ENCODE results near the gene RBM46. TPM values are rescaled to one million over a fixed set of nuclear protein-coding genes. Genes with fewer than 3 reads are reported as not detected.
"Not testable (repeated sequence)": the region's sequence is repeated elsewhere in the genome, so short reads cannot be mapped to it uniquely, and the experiment has no call there.

Gene RBM46
- total RNA-seq, 1 donor from 2014 or later = 0.07 TPM

- H3K4me3 Mint-ChIP-seq = no peak overlapping the region
- Histone ChIP-seq H3K4me3 (no peak overlapping the region), H3K4me2 (no peak overlapping the region), H3K9ac (no peak overlapping the region), H4K20me1 (ENCODE audit: low read depth) (peaks cover 4% of the 10 kb centered on the region), H3K27me3 (no peaks in the 10 kb centered on the region), H3K36me3 (no peaks in the 10 kb centered on the region), H3K9me3 (ENCODE audit: low read depth) (peaks cover 5% of the 10 kb centered on the region), H3K27ac (no peak overlapping the region), H3K79me2 (ENCODE audit: low read depth) (no peaks in the 10 kb centered on the region), H3K4me1 (peaks cover 19% of the 10 kb centered on the region), H3F3A (ENCODE audit: low read depth) (peaks cover 17% of the 10 kb centered on the region), H2AFZ (replicated peaks) (no peak overlapping the region)
- TF ChIP-seq EZH2 (IDR thresholded peaks at IDR 0.05) = no peak
- TF ChIP-seq CTCF (IDR thresholded peaks at IDR 0.05) = no peak
- no peak for TF ChIP-seq EZH2phosphoT487 (IDR thresholded peaks at IDR 0.05)
- H3K36me3 Mint-ChIP-seq = no peaks in the 10 kb centered on the region
- H3K27me3 Mint-ChIP-seq (ENCODE audit: insufficient read depth, low read depth) = no peaks in the 10 kb centered on the region
- H3K4me1 Mint-ChIP-seq = peaks cover 14% of the 10 kb centered on the region
- H3K9me3 Mint-ChIP-seq = peaks cover 20% of the 10 kb centered on the region
- no peak for DNase-seq (ENCODE audit: low spot score)
- H3K27ac Mint-ChIP-seq = no peak overlapping the region
These were observed 91.1 kb downstream of the RBM46 start for GRCh38 chr4:154872198-154872597.

- H3K27me3 Mint-ChIP-seq (ENCODE audit: insufficient read depth, low read depth); H3K27me3 ChIP-seq; H3K4me1 ChIP-seq; H3F3A ChIP-seq (ENCODE audit: low read depth); H3K79me2 ChIP-seq (ENCODE audit: low read depth); H3K4me1 Mint-ChIP-seq; H3K27ac Mint-ChIP-seq; H3K36me3 Mint-ChIP-seq; H3K4me3 ChIP-seq; H3K9ac ChIP-seq; H4K20me1 ChIP-seq (ENCODE audit: low read depth); H3K4me2 ChIP-seq; H3K27ac ChIP-seq; H3K36me3 ChIP-seq; H3K4me3 Mint-ChIP-seq; H2AFZ ChIP-seq (replicated peaks); H3K9me3 ChIP-seq (ENCODE audit: low read depth): not testable (repeated sequence)
- H3K9me3 Mint-ChIP-seq = peaks cover 20% of the 10 kb centered on the region
- peak; percentile 5 for DNase-seq (ENCODE audit: low spot score)
These were observed 93.0 kb downstream of the RBM46 start for GRCh38 chr4:154874049-154874448.

GRCh38 chr4:154877110-154877760 lies 96.2 kb downstream of the RBM46 start:
- DNase-seq (ENCODE audit: low spot score) = no peak

More at GRCh38 chr4:154877110-154877760, 96.2 kb downstream of the RBM46 start:
- Histone ChIP-seq H3K79me2 (ENCODE audit: low read depth) (no peaks in the 10 kb centered on the region), H3K9ac (no peak overlapping the region), H3K4me3 (no peak overlapping the region), H3K4me1 (no peaks in the 10 kb centered on the region), H4K20me1 (ENCODE audit: low read depth) (no peaks in the 10 kb centered on the region), H3K9me3 (ENCODE audit: low read depth) (peaks cover 8% of the 10 kb centered on the region), H2AFZ (replicated peaks) (no peak overlapping the region), H3K27ac (no peak overlapping the region), H3K4me2 (no peak overlapping the region), H3K36me3 (no peaks in the 10 kb centered on the region), H3K27me3 (no peaks in the 10 kb centered on the region), H3F3A (ENCODE audit: low read depth) (no peaks in the 10 kb centered on the region)
- Mint-ChIP-seq H3K4me3 (no peak overlapping the region), H3K9me3 (peaks cover 18% of the 10 kb centered on the region), H3K4me1 (no peaks in the 10 kb centered on the region), H3K27ac (no peak overlapping the region), H3K36me3 (no peaks in the 10 kb centered on the region), H3K27me3 (ENCODE audit: insufficient read depth, low read depth) (no peaks in the 10 kb centered on the region)
- no peak for TF ChIP-seq EZH2 (IDR thresholded peaks at IDR 0.05)
- no peak for TF ChIP-seq CTCF (IDR thresholded peaks at IDR 0.05)
- no peak for TF ChIP-seq EZH2phosphoT487 (IDR thresholded peaks at IDR 0.05)

Small RNA genes within 50 kb of the gene (small RNA-seq; reads per million reads assigned to genes)
- gene RNU2-44P (not detected), gene RNU2-66P (not detected)

Other genes with a start within 250 kb of the RBM46 start
- gene PLRG1, start 230.9 kb upstream of the RBM46 start, total RNA-seq (ENCODE audit: low replicate concordance) = 66.6 and 92.7 TPM in 2 replicates
- gene FGB, start 218.3 kb upstream of the RBM46 start, total RNA-seq (ENCODE audit: low replicate concordance) = 0.56 TPM in 1 of 2 replicates, not detected in the other
- gene FGA, start 190.5 kb upstream of the RBM46 start, total RNA-seq (ENCODE audit: low replicate concordance) = not detected in 2 replicates
- not detected in 2 replicates for gene FGG, start 168.6 kb upstream of the RBM46 start, total RNA-seq (ENCODE audit: low replicate concordance)
- 0.81 and 0.94 TPM in 2 replicates for gene LRAT, start 37.3 kb upstream of the RBM46 start, total RNA-seq (ENCODE audit: low replicate concordance)